ENCODE results near the gene LRRC61.
"Not testable (repeated sequence)": the region's sequence is repeated elsewhere in the genome, so short reads cannot be mapped to it uniquely, and the experiment has no call there.

DNA sequence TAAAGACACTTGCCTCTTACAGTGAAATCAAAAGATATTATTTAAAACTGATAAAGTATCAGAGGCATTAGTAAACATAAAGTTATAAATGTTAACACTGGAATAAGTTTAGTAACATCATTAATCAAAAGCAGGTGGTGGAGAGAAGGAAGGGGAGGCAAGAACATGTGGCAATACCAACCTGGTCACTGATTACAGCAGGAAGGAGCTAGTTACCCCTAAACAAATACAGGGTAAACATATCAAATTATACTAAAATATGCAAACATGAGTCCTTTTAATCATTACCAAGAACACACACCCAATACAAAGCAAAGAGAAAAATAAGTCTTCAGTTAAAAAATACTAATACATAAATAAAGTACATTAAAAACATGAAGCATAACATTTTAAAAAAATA lies 25.2 kb upstream of the LRRC61 start:
- TF ChIP-seq ZNF560 (tag by site-specific recombination; IDR thresholded peaks at IDR 0.05; ENCODE audit: borderline replicate concordance); TCF7L2 (IDR thresholded peaks at IDR 0.05; ENCODE audit: borderline replicate concordance, low read depth, low read length): not testable (repeated sequence)
